A549 (cell line): ENCODE measurements around the gene OR8B4. TPM values are rescaled to one million over a fixed set of nuclear protein-coding genes. Genes with fewer than 3 reads are reported as not detected.

Experiments
- EP300 ChIP-seq, 2 experiments: fragments of >200 bp; sonication (Bioruptor Twin); formaldehyde crosslinking; IDR thresholded peaks; 2 replicates in 1 of 2; 3 replicates in 1 of 2; pipeline ENCODE4 v1.6.1; 2016 to 2017
- FOSL2 ChIP-seq, 2 experiments: fragments of 450-650 bp in 1 of 2; fragments of >200 bp in 1 of 2; sonication (Bioruptor Twin) in 1 of 2; formaldehyde crosslinking; IDR thresholded peaks; 2 replicates each; pipeline versions ENCODE4 v1.5.0 to v1.6.1; 2016 to 2020; ENCODE audit warnings: mild to moderate bottlenecking in 1 of 2, moderate library complexity in 1 of 2
- HDAC2 ChIP-seq: fragments of 200-600 bp; sonication (generic); IDR thresholded peaks from 2 replicates; pipeline ENCODE4 v1.6.1; 2016
- HMGXB4 ChIP-seq: fragments of 250-450 bp; sonication (Bioruptor Pico); IDR thresholded peaks from 2 replicates; pipeline ENCODE4 v1.5.0; 2021; ENCODE audit warnings: mild to moderate bottlenecking, moderate library complexity, borderline replicate concordance
- polyA plus RNA-seq, 4 experiments: library from polyadenylated mRNA; depleted of rRNA in 3 of 4; stranded (reverse); fragments of >200 nt; fragmentation: RNase III in 1 of 4; extraction: RNeasy Plus Mini Kit Qiagen cat#74134 plus additional on column Dnase treatment in 1 of 4; gene quantifications; 2 replicates in 3 of 4; 3 replicates in 1 of 4; pipeline ENCODE4 v1.2.3, GENCODE V29; 2011 to 2017

The OR8B4 gene
- polyA plus RNA-seq, 2 of the 4 experiments (the other 2 are of a cell fraction): not detected

DNA sequence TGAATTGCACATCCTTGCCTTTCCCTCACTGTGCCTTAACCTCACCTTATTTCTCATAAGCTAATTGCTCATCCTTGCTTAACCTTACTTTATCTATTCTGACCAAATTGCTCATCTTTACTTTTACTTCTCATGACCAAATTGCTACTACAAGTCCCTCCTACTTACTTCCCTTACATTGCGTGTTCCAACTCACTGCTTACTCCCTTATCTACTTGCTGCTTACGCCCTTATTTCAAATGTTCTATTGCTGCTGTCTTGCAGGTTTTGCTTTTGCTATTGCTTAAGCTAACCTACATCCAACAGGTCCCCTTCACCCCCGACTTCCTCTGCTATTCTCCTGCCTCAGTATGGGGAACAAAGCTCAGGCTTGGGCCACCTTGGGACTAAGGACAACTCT, 48.4 kb downstream of the OR8B4 start (continued):
- TF ChIP-seq HMGXB4 (CRISPR knock-in tag) (no peak), HDAC2 (no peak), EP300 (IDR thresholded peaks at IDR 0.05) (no peak), FOSL2 (IDR thresholded peaks at IDR 0.05) (no peak), FOSL2 (CRISPR knock-in tag; IDR thresholded peaks at IDR 0.05) (no peak)
- TF ChIP-seq, all 56 proteins: peak for 0

Other genes starting within 250 kb of the OR8B4 start
- not detected in 2 replicates for gene OR10D3, start 241.5 kb downstream of the OR8B4 start, polyA plus RNA-seq (2011; rRNA removed)
- gene OR10D3, start 241.5 kb downstream of the OR8B4 start, polyA plus RNA-seq (2017; fragmentation: RNase III; extraction: RNeasy Plus Mini Kit Qiagen cat#74134 plus additional on column Dnase treatment): not detected in 3 replicates
- not detected in 2 replicates for gene OR8G1, start 183.8 kb downstream of the OR8B4 start, polyA plus RNA-seq (2011; rRNA removed)
- not detected in 3 replicates for gene OR8G1, start 183.8 kb downstream of the OR8B4 start, polyA plus RNA-seq (2017; fragmentation: RNase III; extraction: RNeasy Plus Mini Kit Qiagen cat#74134 plus additional on column Dnase treatment)
- not detected in 2 replicates for gene OR8G5, start 168.5 kb downstream of the OR8B4 start, polyA plus RNA-seq (2011; rRNA removed)
- not detected in 3 replicates for gene OR8G5, start 168.5 kb downstream of the OR8B4 start, polyA plus RNA-seq (2017; fragmentation: RNase III; extraction: RNeasy Plus Mini Kit Qiagen cat#74134 plus additional on column Dnase treatment)
- not detected in 2 replicates for gene OR8D1, start 110.9 kb downstream of the OR8B4 start, polyA plus RNA-seq (2011; rRNA removed)
- not detected in 3 replicates for gene OR8D1, start 110.9 kb downstream of the OR8B4 start, polyA plus RNA-seq (2017; fragmentation: RNase III; extraction: RNeasy Plus Mini Kit Qiagen cat#74134 plus additional on column Dnase treatment)
- gene OR8D2, start 104.7 kb downstream of the OR8B4 start, polyA plus RNA-seq (2011; rRNA removed): not detected in 2 replicates
- gene OR8D2, start 104.7 kb downstream of the OR8B4 start, polyA plus RNA-seq (2017; fragmentation: RNase III; extraction: RNeasy Plus Mini Kit Qiagen cat#74134 plus additional on column Dnase treatment): not detected in 3 replicates
- not detected in 2 replicates for gene OR8B2, start 40.4 kb downstream of the OR8B4 start, polyA plus RNA-seq (2011; rRNA removed)
- not detected in 3 replicates for gene OR8B2, start 40.4 kb downstream of the OR8B4 start, polyA plus RNA-seq (2017; fragmentation: RNase III; extraction: RNeasy Plus Mini Kit Qiagen cat#74134 plus additional on column Dnase treatment)
- not detected in 2 replicates for gene OR8B3, start 25.8 kb downstream of the OR8B4 start, polyA plus RNA-seq (2011; rRNA removed)
- gene OR8B3, start 25.8 kb downstream of the OR8B4 start, polyA plus RNA-seq (2017; fragmentation: RNase III; extraction: RNeasy Plus Mini Kit Qiagen cat#74134 plus additional on column Dnase treatment): not detected in 3 replicates
- gene OR8B8, start 20.8 kb upstream of the OR8B4 start, polyA plus RNA-seq (2011; rRNA removed): not detected in 2 replicates
- gene OR8B8, start 20.8 kb upstream of the OR8B4 start, polyA plus RNA-seq (2017; fragmentation: RNase III; extraction: RNeasy Plus Mini Kit Qiagen cat#74134 plus additional on column Dnase treatment): not detected in 3 replicates
- gene OR8B12, start 118.8 kb upstream of the OR8B4 start, polyA plus RNA-seq (2011; rRNA removed): not detected in 2 replicates
- gene OR8B12, start 118.8 kb upstream of the OR8B4 start, polyA plus RNA-seq (2017; fragmentation: RNase III; extraction: RNeasy Plus Mini Kit Qiagen cat#74134 plus additional on column Dnase treatment): not detected in 3 replicates
- gene OR8A1, start 145.1 kb upstream of the OR8B4 start, polyA plus RNA-seq (2011; rRNA removed): not detected in 2 replicates
- gene OR8A1, start 145.1 kb upstream of the OR8B4 start, polyA plus RNA-seq (2017; fragmentation: RNase III; extraction: RNeasy Plus Mini Kit Qiagen cat#74134 plus additional on column Dnase treatment): not detected in 3 replicates
- gene PANX3, start 186.6 kb upstream of the OR8B4 start, polyA plus RNA-seq (2011; rRNA removed): not detected in 2 replicates
- gene PANX3, start 186.6 kb upstream of the OR8B4 start, polyA plus RNA-seq (2017; fragmentation: RNase III; extraction: RNeasy Plus Mini Kit Qiagen cat#74134 plus additional on column Dnase treatment): not detected in 3 replicates
- 29.2 and 37.4 TPM in 2 replicates for gene TBRG1, start 198.0 kb upstream of the OR8B4 start, polyA plus RNA-seq (2011; rRNA removed)
- 13.0 to 13.8 TPM (median 13.6 TPM) in 3 replicates for gene TBRG1, start 198.0 kb upstream of the OR8B4 start, polyA plus RNA-seq (2017; fragmentation: RNase III; extraction: RNeasy Plus Mini Kit Qiagen cat#74134 plus additional on column Dnase treatment)
- 23.2 and 28.5 TPM in 2 replicates for gene SIAE, start 248.9 kb upstream of the OR8B4 start, polyA plus RNA-seq (2011; rRNA removed)
- gene SIAE, start 248.9 kb upstream of the OR8B4 start, polyA plus RNA-seq (2017; fragmentation: RNase III; extraction: RNeasy Plus Mini Kit Qiagen cat#74134 plus additional on column Dnase treatment): 10.3 to 12.6 TPM (median 10.4 TPM) in 3 replicates
- 15.8 and 23.8 TPM in 2 replicates for gene SPA17, start 249.0 kb upstream of the OR8B4 start, polyA plus RNA-seq (2011; rRNA removed)
- gene SPA17, start 249.0 kb upstream of the OR8B4 start, polyA plus RNA-seq (2017; fragmentation: RNase III; extraction: RNeasy Plus Mini Kit Qiagen cat#74134 plus additional on column Dnase treatment): 27.1 to 36.6 TPM (median 27.3 TPM) in 3 replicates